ENCODE results near the gene LRRC36. TPM values are rescaled to one million over a fixed set of nuclear protein-coding genes. Genes with fewer than 3 reads are reported as not detected.

LRRC36 gene
- total and polyA plus RNA-seq, 2 experiments from 2014 or later: 1.2 TPM; not detected in 1

DNA sequence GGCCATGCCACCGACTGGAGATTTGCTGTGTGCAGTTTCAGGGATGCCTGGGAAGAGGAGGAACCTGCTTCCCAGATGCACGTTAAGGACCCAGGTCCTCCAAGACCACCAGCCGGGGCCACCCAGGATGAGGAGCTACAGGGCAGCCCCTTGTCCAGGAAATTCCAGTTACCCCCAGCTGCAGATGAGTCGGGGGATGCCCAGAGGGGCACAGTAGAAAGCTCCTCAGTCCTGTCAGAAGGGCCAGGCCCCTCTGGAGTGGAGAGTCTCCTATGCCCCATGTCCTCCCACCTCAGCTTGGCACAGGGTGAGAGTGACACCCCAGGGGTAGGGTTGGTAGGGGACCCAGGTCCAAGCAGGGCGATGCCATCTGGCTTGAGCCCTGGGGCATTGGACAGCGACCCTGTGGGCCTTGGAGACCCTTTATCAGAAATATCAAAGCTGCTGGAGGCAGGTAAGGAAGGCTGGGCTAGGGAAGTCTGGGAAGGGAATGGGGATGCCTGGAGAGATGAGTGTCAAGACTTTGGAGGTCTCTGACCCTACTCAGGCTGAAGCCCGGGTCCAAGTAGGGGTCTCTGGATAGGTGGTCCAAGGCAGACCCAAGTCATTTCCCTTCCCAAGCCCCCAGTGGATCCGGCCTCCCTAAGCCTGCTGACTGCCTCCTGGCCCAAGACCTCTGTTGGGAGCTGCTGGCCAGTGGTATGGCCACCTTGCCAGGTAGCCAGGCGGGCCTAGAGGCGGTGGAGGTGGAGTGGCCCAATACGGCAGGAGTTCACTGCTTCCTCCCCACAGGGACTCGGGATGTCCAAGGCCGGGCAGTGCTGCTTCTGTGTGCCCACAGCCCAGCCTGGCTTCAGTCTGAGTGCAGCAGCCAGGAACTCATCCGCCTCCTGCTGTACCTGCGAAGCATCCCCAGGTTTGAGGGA is 46.3 kb upstream of the LRRC36 start:
- H3K36me3 Mint-ChIP-seq (ENCODE audit: low read depth): peaks cover 5% of the 10 kb centered on the region; the same call in 2 of the 3 replicates
- TF ChIP-seq, protein P1, sequence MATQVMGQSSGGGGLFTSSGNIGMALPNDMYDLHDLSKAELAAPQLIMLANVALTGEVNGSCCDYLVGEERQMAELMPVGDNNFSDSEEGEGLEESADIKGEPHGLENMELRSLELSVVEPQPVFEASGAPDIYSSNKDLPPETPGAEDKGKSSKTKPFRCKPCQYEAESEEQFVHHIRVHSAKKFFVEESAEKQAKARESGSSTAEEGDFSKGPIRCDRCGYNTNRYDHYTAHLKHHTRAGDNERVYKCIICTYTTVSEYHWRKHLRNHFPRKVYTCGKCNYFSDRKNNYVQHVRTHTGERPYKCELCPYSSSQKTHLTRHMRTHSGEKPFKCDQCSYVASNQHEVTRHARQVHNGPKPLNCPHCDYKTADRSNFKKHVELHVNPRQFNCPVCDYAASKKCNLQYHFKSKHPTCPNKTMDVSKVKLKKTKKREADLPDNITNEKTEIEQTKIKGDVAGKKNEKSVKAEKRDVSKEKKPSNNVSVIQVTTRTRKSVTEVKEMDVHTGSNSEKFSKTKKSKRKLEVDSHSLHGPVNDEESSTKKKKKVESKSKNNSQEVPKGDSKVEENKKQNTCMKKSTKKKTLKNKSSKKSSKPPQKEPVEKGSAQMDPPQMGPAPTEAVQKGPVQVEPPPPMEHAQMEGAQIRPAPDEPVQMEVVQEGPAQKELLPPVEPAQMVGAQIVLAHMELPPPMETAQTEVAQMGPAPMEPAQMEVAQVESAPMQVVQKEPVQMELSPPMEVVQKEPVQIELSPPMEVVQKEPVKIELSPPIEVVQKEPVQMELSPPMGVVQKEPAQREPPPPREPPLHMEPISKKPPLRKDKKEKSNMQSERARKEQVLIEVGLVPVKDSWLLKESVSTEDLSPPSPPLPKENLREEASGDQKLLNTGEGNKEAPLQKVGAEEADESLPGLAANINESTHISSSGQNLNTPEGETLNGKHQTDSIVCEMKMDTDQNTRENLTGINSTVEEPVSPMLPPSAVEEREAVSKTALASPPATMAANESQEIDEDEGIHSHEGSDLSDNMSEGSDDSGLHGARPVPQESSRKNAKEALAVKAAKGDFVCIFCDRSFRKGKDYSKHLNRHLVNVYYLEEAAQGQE (IDR thresholded peaks at IDR 0.05; ENCODE audit: unreplicated experiment): no peak
- TF ChIP-seq NANOG (IDR thresholded peaks at IDR 0.05; ENCODE audit: borderline replicate concordance): no peak
- TF ChIP-seq, protein P2, sequence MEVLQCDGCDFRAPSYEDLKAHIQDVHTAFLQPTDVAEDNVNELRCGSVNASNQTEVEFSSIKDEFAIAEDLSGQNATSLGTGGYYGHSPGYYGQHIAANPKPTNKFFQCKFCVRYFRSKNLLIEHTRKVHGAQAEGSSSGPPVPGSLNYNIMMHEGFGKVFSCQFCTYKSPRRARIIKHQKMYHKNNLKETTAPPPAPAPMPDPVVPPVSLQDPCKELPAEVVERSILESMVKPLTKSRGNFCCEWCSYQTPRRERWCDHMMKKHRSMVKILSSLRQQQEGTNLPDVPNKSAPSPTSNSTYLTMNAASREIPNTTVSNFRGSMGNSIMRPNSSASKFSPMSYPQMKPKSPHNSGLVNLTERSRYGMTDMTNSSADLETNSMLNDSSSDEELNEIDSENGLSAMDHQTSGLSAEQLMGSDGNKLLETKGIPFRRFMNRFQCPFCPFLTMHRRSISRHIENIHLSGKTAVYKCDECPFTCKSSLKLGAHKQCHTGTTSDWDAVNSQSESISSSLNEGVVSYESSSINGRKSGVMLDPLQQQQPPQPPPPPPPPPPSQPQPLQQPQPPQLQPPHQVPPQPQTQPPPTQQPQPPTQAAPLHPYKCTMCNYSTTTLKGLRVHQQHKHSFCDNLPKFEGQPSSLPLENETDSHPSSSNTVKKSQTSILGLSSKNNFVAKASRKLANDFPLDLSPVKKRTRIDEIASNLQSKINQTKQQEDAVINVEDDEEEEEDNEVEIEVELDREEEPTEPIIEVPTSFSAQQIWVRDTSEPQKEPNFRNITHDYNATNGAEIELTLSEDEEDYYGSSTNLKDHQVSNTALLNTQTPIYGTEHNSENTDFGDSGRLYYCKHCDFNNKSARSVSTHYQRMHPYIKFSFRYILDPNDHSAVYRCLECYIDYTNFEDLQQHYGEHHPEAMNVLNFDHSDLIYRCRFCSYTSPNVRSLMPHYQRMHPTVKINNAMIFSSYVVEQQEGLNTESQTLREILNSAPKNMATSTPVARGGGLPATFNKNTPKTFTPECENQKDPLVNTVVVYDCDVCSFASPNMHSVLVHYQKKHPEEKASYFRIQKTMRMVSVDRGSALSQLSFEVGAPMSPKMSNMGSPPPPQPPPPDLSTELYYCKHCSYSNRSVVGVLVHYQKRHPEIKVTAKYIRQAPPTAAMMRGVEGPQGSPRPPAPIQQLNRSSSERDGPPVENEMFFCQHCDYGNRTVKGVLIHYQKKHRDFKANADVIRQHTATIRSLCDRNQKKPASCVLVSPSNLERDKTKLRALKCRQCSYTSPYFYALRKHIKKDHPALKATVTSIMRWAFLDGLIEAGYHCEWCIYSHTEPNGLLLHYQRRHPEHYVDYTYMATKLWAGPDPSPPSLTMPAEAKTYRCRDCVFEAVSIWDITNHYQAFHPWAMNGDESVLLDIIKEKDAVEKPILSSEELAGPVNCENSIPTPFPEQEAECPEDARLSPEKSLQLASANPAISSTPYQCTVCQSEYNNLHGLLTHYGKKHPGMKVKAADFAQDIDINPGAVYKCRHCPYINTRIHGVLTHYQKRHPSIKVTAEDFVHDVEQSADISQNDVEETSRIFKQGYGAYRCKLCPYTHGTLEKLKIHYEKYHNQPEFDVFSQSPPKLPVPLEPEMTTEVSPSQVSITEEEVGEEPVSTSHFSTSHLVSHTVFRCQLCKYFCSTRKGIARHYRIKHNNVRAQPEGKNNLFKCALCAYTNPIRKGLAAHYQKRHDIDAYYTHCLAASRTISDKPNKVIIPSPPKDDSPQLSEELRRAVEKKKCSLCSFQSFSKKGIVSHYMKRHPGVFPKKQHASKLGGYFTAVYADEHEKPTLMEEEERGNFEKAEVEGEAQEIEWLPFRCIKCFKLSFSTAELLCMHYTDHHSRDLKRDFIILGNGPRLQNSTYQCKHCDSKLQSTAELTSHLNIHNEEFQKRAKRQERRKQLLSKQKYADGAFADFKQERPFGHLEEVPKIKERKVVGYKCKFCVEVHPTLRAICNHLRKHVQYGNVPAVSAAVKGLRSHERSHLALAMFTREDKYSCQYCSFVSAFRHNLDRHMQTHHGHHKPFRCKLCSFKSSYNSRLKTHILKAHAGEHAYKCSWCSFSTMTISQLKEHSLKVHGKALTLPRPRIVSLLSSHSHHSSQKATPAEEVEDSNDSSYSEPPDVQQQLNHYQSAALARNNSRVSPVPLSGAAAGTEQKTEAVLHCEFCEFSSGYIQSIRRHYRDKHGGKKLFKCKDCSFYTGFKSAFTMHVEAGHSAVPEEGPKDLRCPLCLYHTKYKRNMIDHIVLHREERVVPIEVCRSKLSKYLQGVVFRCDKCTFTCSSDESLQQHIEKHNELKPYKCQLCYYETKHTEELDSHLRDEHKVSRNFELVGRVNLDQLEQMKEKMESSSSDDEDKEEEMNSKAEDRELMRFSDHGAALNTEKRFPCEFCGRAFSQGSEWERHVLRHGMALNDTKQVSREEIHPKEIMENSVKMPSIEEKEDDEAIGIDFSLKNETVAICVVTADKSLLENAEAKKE (CRISPR knock-in tag; IDR thresholded peaks at IDR 0.05): no peak
- TF ChIP-seq, protein P3, sequence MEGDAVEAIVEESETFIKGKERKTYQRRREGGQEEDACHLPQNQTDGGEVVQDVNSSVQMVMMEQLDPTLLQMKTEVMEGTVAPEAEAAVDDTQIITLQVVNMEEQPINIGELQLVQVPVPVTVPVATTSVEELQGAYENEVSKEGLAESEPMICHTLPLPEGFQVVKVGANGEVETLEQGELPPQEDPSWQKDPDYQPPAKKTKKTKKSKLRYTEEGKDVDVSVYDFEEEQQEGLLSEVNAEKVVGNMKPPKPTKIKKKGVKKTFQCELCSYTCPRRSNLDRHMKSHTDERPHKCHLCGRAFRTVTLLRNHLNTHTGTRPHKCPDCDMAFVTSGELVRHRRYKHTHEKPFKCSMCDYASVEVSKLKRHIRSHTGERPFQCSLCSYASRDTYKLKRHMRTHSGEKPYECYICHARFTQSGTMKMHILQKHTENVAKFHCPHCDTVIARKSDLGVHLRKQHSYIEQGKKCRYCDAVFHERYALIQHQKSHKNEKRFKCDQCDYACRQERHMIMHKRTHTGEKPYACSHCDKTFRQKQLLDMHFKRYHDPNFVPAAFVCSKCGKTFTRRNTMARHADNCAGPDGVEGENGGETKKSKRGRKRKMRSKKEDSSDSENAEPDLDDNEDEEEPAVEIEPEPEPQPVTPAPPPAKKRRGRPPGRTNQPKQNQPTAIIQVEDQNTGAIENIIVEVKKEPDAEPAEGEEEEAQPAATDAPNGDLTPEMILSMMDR (conservative IDR thresholded peaks at IDR 0.05; ENCODE audit: low read depth in 2 of 2): no peak
- TF ChIP-seq STAT1 (IDR thresholded peaks at IDR 0.05; ENCODE audit: unreplicated experiment): no peak
- no peak for TF ChIP-seq EZH2phosphoT487 (IDR thresholded peaks at IDR 0.05; ENCODE audit: unreplicated experiment)
- no peak for TF ChIP-seq ZNF331 (CRISPR knock-in tag; IDR thresholded peaks at IDR 0.05; ENCODE audit: low read depth)
- no peak for TF ChIP-seq EZH2 (IDR thresholded peaks at IDR 0.05; ENCODE audit: low read depth, unreplicated experiment)
- no peak for TF ChIP-seq CREB1 (CRISPR knock-in tag; IDR thresholded peaks at IDR 0.05; ENCODE audit: low read depth)
- TF ChIP-seq, protein P4, sequence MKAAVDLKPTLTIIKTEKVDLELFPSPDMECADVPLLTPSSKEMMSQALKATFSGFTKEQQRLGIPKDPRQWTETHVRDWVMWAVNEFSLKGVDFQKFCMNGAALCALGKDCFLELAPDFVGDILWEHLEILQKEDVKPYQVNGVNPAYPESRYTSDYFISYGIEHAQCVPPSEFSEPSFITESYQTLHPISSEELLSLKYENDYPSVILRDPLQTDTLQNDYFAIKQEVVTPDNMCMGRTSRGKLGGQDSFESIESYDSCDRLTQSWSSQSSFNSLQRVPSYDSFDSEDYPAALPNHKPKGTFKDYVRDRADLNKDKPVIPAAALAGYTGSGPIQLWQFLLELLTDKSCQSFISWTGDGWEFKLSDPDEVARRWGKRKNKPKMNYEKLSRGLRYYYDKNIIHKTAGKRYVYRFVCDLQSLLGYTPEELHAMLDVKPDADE (IDR thresholded peaks at IDR 0.05): no peak
- no peaks in the 10 kb centered on the region for H3F3A ChIP-seq (replicated peaks; ENCODE audit: low read depth)
- H3K9me2 ChIP-seq (ENCODE audit: insufficient read depth): no peaks in the 10 kb centered on the region
- H2AFZ ChIP-seq: no peak overlapping the region
- no peaks in the 10 kb centered on the region for H3K9me3 Mint-ChIP-seq
- peak overlapping the region; percentile 62; the same call in 2 of the 3 replicates for H3K4me3 Mint-ChIP-seq
- H3K4me2 ChIP-seq: no peak overlapping the region
- H3K27me3 Mint-ChIP-seq (ENCODE audit: insufficient read depth, low read depth, poor library complexity): peaks cover 6% of the 10 kb centered on the region
- H3K36me3 ChIP-seq (ENCODE audit: insufficient read depth): no peaks in the 10 kb centered on the region
- ATAC-seq: no peak
- H3K27me3 ChIP-seq (ENCODE audit: insufficient read depth): peaks cover 13% of the 10 kb centered on the region
- DNase-seq (ENCODE audit: low spot score): no peak
- no peak overlapping the region for H3K27ac ChIP-seq (ENCODE audit: low read depth)
- H3K79me2 ChIP-seq (replicated peaks; ENCODE audit: insufficient read depth): no peaks in the 10 kb centered on the region
- peaks cover 2% of the 10 kb centered on the region for H3K4me1 Mint-ChIP-seq
- no peak overlapping the region for H3K27ac Mint-ChIP-seq
- H3K4me1 ChIP-seq (ENCODE audit: insufficient read depth): peaks cover 5% of the 10 kb centered on the region; the same call in 1 of the 2 replicates
- no peaks in the 10 kb centered on the region for H4K20me1 ChIP-seq (replicated peaks; ENCODE audit: insufficient read depth)
- no peak overlapping the region for H3K4me3 ChIP-seq
